A549 treated with Hydrocortisone at 1 μM for 4 hours (cell line): Measurements from ENCODE around the gene LAMP2. TPM values are rescaled to one million over a fixed set of nuclear protein-coding genes. Genes with fewer than 3 reads are reported as not detected.

Experiments
- total RNA-seq: library from RNA; stranded (reverse); fragments of 200-300 nt; extraction: Qiagen RNA extraction; gene quantifications from 5 replicates; pipeline ENCODE4 v1.2.3, GENCODE V29; 2022

Gene LAMP2
- total RNA-seq, result 82.5 to 102 TPM (median 99.8 TPM) in 5 replicates

GRCh38 chrX:120468825-120469525, at the start of gene LAMP2:
Gene LAMP2 (minus strand): TSS chrX:120469296. CDS start chrX:120469169, 127 bp downstream.

Other genes starting within 250 kb of the LAMP2 start
- 7.7 to 14.7 TPM (median 11.1 TPM) in 5 replicates for gene ZBTB33, start 218.5 kb downstream of the LAMP2 start, total RNA-seq
- gene TMEM255A, start 157.8 kb downstream of the LAMP2 start, total RNA-seq, result 0.23 to 0.74 TPM (median 0.33 TPM) in 5 replicates
- gene ATP1B4, start 107.2 kb downstream of the LAMP2 start, total RNA-seq, result 0.01 TPM in 1 of 5 replicates, not detected in the others
- gene CUL4B, start 91.7 kb upstream of the LAMP2 start, total RNA-seq, result 35.6 to 65.2 TPM (median 46.8 TPM) in 5 replicates
- gene MCTS1, start 134.8 kb upstream of the LAMP2 start, total RNA-seq, result 90.9 to 98.0 TPM (median 96.2 TPM) in 5 replicates
- 29.1 to 39.4 TPM (median 33.4 TPM) in 5 replicates for gene C1GALT1C1, start 160.8 kb upstream of the LAMP2 start, total RNA-seq